Measurements from ENCODE around the gene THEM4. TPM values are rescaled to one million over a fixed set of nuclear protein-coding genes. Genes with fewer than 3 reads are reported as not detected.

Gene THEM4
- total RNA-seq, 1 donor from 2014 or later, result 15.0 TPM

DNA sequence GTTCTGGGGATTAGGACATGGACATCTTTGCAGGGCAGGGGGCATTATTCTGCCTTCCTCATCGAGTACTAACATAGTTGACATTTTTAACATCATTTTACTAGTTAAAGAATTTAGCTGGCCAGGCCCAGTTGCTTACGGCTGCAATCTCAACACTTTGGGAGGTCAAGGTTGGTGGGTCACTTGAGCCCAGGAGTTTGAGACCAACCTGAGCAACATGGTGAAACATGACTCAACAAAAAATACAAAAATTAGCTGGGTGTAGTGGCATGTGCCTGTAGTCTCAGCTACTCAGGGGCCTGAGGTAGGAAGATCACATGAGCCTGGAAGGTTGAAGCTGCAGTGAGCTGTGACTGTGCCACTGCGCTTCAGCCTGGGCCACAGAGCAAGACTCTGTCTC, 29.8 kb upstream of the THEM4 start:
- Histone ChIP-seq H3K9me3 (no peaks in the 10 kb centered on the region), H3K27me3 (ENCODE audit: low read depth) (no peaks in the 10 kb centered on the region), H3K4me3 (no peak overlapping the region), H3K36me3 (no peaks in the 10 kb centered on the region), H3K27ac (no peak overlapping the region), H3K4me1 (peaks cover 15% of the 10 kb centered on the region)
- TF ChIP-seq, protein P1, sequence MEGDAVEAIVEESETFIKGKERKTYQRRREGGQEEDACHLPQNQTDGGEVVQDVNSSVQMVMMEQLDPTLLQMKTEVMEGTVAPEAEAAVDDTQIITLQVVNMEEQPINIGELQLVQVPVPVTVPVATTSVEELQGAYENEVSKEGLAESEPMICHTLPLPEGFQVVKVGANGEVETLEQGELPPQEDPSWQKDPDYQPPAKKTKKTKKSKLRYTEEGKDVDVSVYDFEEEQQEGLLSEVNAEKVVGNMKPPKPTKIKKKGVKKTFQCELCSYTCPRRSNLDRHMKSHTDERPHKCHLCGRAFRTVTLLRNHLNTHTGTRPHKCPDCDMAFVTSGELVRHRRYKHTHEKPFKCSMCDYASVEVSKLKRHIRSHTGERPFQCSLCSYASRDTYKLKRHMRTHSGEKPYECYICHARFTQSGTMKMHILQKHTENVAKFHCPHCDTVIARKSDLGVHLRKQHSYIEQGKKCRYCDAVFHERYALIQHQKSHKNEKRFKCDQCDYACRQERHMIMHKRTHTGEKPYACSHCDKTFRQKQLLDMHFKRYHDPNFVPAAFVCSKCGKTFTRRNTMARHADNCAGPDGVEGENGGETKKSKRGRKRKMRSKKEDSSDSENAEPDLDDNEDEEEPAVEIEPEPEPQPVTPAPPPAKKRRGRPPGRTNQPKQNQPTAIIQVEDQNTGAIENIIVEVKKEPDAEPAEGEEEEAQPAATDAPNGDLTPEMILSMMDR (IDR thresholded peaks at IDR 0.05), result no peak
- no peak for ATAC-seq
- no peak for DNase-seq
- intact Hi-C loops (cut with DNase I), result no loop called here

DNA sequence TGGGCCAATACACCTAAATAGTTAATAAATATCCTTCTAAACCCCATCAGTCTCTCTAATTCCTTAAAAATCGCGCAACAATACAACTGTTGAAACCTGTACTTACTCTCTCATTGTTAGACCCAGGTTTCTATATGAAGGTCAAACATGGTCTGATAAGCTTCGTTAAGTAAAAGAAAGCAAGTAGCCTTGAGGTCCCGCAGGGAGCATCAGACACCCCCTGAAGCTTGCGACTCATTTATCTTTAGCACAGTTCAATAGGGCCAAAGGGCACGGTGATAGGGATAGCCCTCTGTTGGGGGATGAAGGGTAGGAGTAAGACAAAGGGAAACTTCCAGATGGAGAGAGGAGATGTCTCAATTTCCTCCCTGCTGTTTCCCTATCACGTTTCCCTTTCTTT, 27.3 kb upstream of the THEM4 start:
- no peaks in the 10 kb centered on the region for H3K9me3 ChIP-seq
- TF ChIP-seq, protein P1 (IDR thresholded peaks at IDR 0.05), result no peak
- intact Hi-C loops (cut with DNase I), result no loop called here
- H3K4me3 ChIP-seq, result no peak overlapping the region
- no peak overlapping the region for H3K27ac ChIP-seq
- peaks cover 4% of the 10 kb centered on the region for H3K4me1 ChIP-seq
- H3K36me3 ChIP-seq, result no peaks in the 10 kb centered on the region
- no peak for ATAC-seq
- no peak for DNase-seq
- no peaks in the 10 kb centered on the region for H3K27me3 ChIP-seq (ENCODE audit: low read depth)

DNA sequence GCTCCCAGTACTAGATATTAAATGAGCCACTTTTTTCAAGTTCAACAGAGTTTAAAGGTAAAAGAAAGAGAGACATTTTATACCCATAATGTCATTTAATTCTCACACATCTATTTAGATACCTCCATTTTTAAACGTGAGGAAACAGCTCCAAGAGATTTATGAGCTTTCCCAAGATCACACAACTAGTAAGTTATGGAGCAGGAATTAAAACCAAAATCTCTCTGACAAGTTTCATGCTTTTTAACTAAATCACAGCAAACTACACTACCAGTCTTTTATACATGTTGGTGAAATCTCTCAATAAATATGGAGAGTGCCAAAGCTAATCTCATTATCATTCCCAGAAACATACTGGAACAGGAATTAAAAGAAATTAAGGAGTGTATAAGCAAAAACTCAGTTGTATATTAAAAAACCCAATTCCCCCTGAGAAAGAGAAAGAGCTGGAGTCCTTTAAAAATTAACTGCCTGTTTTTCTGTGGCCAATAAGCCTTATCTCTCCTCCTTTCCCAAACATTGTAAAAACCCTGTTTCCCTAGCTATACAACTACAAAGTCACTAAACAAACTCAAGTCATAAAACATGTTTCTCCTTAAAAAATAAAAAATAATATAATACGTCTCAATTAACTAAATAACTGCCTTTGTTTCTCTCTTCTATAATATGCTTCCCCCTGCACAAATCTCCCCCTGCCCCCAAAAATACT, 26.7 kb upstream of the THEM4 start:
- no peaks in the 10 kb centered on the region for H3K9me3 ChIP-seq
- H3K27me3 ChIP-seq (ENCODE audit: low read depth), result no peaks in the 10 kb centered on the region
- DNase-seq (no peak), ATAC-seq (no peak)
- TF ChIP-seq, protein P1 (IDR thresholded peaks at IDR 0.05), result no peak
- H3K4me1 ChIP-seq, result no peaks in the 10 kb centered on the region
- H3K4me3 ChIP-seq, result no peak overlapping the region
- intact Hi-C loops (cut with DNase I), result no loop called here
- no peaks in the 10 kb centered on the region for H3K36me3 ChIP-seq
- H3K27ac ChIP-seq, result no peak overlapping the region

DNA sequence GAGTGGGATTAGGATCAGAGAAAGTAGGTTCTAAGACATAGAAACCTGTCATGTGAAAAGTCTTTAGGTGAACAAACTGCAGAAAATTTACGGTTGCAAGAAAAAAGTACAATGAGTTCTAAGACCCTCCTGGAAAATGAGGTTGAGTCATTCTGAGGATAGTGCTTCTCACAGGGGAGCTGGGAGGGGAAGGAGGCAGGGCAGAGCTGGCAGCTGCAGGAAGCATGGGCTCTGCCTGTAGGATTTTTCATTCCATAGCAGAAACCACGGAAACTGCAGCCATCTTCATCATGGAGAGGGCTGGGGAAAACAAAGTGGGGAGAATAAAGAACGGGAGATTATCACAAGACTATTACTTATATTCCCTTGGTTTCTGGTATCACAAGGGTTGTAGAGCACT, 25.8 kb upstream of the THEM4 start:
- H3K4me3 ChIP-seq, result no peak overlapping the region
- H3K9me3 ChIP-seq, result no peaks in the 10 kb centered on the region
- DNase-seq (no peak), ATAC-seq (no peak)
- H3K27me3 ChIP-seq (ENCODE audit: low read depth), result no peaks in the 10 kb centered on the region
- H3K4me1 ChIP-seq, result no peaks in the 10 kb centered on the region
- no peaks in the 10 kb centered on the region for H3K36me3 ChIP-seq
- intact Hi-C loops (cut with DNase I), result no loop called here
- H3K27ac ChIP-seq, result no peak overlapping the region
- TF ChIP-seq, protein P1 (IDR thresholded peaks at IDR 0.05), result no peak

GRCh38 chr1:151934048-151934493, 24.8 kb upstream of the THEM4 start:
- Histone ChIP-seq H3K4me3 (no peak overlapping the region), H3K27ac (no peak overlapping the region), H3K9me3 (no peaks in the 10 kb centered on the region), H3K27me3 (ENCODE audit: low read depth) (no peaks in the 10 kb centered on the region), H3K4me1 (no peaks in the 10 kb centered on the region), H3K36me3 (no peaks in the 10 kb centered on the region)
- ATAC-seq, result peak; percentile 91 to 93
- intact Hi-C loops (cut with DNase I), result loop anchor here (5.0 kb wide), 1 partner anchor 63 kb away; no protein-coding TSS in a partner anchor
- DNase-seq, result no peak
- TF ChIP-seq, protein P1 (IDR thresholded peaks at IDR 0.05), result peak; percentile 83
